Amygdala (tissue), 56 donors: ENCODE data around the gene GADD45G.

Experiments
- DNase-seq, 56 donors: peaks; one replicate each; lab custom pipeline; 2025; lab: John Stamatoyannopoulos, UW

Gene GADD45G, protein sequence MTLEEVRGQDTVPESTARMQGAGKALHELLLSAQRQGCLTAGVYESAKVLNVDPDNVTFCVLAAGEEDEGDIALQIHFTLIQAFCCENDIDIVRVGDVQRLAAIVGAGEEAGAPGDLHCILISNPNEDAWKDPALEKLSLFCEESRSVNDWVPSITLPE

DNA sequence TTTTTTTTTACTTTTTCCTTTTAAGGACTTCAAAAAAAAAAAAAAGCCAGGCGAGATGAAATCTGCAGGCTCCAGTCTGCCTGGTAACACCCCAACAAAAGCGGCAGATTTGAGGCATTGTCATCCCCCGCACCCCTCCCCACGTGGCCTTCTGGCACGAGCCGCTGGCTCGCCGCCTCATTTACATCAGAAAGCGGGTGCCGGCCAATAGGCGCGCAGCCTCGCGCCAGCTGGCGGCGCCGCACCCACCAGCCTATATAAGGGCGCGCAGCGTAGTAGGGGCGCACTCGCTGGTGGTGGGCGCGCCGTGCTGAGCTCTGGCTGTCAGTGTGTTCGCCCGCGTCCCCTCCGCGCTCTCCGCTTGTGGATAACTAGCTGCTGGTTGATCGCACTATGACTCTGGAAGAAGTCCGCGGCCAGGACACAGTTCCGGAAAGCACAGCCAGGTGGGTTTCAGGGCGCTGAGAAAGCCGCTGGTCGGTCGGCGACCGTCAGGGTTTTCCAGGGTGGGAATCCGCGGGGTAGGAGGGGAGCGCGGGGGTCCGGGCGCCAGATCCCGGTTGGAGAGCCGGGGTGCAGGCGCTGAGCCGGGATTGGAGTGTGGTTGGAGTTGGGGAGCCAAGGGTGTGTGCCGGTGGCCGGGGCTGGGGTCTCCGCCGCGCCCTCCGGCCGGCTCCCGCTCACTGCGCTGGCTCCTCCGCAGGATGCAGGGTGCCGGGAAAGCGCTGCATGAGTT, at the start of gene GADD45G:
TSS of gene GADD45G (plus strand) at position 284 of the 736 bp plus-strand sequence. CDS start at position 394, 110 bp downstream.
- peak; percentile 32 to 96 (median 84) for DNase-seq

DNA sequence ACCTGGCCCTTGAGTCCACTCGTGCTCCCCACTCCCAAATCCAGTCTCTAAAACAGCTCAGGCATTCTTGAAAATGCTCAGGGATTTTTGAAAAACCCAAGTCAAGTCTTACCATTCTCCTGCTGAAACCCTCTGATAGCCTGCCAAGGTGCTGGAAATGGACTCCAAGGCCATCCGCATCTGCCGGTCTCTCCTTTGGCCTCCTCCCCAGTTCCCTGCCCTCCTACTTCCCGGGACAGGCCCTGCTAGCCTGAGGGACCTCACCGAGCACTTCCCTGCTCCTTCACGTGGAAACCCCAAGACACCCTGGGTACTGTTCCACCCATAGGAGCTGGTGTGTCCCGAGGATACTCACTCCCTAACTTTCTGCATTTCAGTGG, 49.8 kb upstream of the GADD45G start:
- no peak for DNase-seq

DNA sequence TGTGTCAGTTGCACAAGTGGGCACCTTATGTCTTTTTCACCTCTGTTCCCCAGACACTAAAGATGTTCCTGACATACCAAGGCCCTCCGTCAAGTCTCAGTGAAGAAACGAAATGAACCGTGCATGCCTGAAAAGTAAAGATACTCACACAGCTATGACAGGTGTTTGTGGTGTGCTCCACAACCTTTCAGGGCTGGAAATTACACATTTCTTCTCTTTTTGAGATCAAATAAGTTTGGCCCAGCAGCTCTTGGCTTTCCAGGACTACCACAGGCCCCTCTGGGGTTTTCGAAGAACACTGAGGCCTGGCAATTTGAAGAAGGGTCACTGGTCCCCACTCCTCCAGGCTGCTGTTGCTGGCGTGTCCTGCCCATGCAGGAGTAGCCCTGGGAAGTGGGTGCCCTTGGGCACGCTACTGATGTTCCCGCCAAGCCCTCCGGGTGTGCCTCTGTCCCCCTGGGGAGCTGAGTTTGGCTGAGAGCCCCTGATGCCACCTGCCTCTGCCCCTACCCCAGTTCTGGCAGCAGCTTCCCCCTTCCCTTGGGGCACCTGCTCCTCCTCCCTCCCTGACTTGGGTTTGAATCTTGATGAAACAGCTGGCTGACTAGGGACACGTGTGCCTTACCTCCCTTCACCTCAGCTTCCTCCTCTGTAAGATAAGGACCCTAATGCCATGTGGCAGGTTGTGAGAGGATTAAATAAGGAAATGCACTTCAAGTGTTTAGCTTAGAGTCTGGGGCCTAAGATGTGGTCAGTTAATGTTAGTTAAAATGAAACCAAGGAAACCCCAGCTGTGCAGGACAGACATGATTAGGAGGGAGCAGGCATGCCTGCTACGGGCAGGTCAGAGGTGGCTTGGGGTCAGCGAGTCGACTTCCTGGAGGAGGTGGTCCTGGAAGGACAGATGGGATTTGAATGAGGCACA, 49.1 kb upstream of the GADD45G start:
- no peak for DNase-seq

DNA sequence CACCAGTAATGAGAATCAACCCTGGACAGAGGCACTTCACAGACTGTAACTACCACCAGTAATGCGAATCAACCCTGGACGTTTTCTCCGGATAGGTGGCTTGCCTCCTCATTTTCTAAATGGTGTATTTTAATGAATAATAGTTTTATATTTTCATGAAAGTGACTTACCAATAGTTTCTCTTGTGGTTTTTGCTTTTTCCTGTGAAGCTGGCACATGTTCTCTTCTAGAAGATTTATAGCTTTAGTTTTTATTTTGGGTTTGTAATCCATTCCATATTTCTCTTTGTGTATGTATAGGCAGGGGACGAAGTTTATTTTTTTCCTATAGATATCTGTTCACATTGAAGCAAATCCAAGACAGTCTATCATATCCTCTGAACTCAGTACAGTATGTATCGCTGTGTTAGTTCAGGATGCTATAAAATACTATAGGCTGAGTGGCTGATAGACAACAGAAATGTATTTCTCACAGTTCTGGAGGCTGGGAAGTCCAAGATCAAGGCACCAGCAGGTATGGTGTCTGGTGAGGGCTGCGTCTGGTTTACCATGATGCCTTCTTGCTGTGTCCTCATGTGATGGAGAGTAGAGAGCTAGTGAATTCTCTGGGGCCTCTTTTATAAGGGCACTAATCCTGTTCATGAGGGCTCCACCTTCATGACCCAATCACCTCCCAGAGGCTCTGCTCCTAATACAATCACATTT, 46.5 kb upstream of the GADD45G start:
- no peak for DNase-seq

DNA sequence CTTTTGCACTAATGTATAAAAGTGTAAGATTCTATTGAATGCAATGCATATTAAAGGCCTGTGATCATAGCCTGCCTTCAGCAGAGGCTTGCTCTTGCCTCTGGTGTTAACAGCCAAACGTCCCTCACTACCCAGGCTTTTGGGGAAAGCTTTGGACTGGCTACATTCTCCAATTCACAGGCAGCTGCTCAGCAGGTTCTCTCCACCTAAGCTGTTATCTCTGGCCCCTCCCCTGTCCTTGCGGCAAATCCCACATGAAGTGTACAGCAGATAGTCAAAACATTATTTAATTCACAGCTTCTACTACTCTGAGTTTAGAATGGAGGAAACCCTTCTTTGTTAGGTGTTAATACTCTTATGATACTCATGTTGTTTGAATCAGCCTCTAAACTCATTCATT, 45.9 kb upstream of the GADD45G start:
- no peak for DNase-seq

DNA sequence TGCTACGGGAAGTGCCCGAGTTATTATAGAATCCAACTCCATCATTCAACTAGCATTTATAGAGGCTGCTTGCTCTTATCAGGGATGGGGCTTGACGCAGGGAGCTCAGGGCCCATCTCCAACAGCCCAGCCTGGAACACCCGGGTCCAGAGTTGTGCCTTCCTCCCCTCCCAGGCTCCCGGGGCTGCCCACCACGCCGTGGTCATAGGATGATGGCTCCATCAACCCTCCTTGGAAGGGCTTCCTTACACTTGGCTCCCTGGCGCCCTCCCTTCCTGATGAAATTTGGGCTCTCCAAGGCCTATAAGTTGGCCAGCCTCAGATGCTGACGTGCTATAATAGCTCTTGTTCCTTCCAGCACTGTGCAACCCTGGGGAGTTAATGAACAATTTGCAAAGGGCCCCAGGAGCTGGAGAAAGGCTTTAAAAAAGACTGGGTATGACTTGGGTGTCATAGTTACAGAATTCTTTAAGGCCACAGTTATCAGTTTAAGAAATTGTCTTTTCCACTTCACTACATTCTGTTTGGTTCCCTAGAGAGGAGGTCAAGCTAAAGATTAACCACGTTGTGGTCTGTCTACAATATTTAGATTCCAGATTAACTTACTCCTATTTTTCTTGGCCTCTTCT, 42.5 kb upstream of the GADD45G start:
- DNase-seq = no peak

DNA sequence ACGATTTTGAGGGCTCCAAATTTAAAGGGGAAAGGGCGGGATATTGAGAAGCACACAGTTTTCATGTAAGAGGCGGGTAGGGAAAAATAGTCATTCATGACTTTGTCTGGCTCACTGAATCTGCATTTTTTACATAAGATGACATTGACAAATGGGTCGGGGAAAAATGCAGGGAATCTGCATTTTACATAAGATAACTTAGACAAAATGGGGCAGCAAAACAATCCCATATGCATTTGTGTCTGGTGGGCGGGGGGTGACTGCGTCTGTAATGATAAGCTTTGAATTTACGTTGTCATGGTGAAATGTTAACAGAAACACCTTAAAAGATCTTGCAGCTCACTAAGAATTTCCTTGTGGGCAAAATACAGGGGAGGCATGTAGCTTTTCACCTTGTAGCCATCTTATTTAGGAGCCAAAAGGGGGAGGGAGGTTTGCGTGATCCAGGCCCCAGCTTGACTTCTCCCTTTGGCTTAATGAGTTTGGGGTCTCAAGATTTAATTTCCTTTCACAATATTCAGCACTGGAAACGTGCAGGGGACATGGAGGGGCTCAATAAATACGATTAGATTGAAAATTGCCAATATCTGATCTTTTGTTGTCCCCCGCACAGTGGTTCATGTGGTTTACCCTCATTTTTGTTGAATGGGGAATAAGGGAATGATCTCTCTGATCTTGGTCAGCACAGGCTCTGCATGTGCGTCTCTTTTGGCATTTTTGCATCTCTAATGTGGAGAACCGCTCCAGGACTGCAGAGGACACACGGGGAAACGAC, 41.1 kb upstream of the GADD45G start:
- DNase-seq = no peak

DNA sequence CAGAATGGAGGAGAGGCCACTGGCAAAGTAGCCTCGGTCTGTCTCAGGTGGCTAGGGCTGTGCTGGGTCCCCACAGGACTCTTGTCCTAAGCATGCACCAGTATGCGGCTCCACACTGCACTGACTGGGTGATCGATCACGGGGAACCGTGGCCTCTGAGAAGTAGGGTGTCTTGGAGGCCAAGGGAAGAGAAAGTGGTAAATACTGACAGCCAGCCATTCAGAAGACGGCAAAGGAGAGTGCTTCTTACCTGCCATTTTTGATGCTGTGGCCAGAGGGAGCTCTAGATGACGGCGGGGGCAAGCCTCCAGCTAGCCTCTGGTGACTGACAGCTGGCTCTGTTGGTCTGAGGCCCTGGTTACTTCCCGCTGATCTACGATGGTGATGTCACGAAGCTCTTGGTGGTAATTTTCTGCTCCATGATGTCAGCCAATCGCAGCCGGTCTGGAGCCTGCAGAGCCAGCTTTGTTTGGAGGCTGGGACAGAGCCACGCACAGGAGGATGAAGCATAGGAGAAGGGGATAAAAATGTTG, 40.4 kb upstream of the GADD45G start:
- DNase-seq = peak in 6 of 56 donors; percentile 11 to 34 (median 16)

DNA sequence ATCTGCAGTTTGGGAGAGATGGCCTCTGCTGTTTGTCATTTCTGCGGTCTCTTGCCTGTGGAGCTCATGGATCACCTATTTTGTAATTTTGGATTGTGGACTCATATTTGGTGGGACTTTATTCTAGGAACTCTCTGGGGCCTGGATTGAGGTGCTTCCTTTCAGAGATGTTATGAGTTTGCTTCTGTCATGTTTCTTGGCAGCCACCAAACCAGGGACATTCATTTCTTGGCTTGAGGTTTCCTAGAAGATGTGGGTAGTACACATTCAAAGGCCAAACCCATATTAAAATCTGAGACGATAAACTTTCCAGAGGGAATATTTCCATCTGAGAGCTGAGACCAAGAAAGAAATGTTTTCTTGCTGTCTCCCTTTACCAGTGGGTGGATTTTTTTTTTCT, 37.2 kb upstream of the GADD45G start:
- DNase-seq = no peak

DNA sequence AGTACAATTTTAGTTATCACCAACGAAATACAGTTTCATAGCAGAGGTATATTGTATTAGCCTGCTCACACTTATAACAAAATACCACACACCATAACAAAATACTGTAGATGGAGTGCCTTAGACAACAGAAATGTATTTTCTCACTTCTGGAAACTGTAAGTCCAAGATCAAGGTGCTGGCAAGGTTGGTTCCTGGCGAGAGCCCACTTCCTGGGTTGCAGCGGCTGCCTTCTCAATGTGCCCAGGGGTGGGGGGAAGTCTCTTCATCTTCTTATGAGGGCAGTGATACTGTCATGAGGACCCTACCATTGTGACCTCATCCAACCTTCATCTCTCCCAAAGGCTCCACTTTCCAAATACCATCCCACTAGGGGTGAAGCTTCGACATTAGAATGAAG, 30.5 kb upstream of the GADD45G start:
- no peak for DNase-seq

DNA sequence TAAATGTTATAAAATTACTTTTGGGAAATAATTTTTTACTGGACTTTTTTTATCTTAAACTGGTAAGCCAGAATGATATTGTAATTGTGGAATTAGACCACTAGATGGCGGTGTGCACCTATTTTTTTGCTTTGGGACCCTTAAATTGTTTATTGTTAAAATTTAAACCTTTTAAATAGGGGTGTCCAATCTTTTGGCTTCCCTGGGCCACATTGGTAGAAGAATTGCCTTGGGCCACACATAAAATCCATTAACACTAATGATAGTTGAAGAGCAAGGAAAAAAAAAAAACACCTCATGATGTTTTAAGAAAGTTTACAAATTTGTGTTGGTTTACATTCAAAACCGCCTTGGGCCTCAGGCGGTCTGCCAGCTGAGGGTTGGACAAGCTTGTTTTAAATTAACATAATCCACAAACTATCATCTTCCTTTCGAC, 28.4 kb upstream of the GADD45G start:
- DNase-seq = peak in 2 of 56 donors; percentile 8 to 33

DNA sequence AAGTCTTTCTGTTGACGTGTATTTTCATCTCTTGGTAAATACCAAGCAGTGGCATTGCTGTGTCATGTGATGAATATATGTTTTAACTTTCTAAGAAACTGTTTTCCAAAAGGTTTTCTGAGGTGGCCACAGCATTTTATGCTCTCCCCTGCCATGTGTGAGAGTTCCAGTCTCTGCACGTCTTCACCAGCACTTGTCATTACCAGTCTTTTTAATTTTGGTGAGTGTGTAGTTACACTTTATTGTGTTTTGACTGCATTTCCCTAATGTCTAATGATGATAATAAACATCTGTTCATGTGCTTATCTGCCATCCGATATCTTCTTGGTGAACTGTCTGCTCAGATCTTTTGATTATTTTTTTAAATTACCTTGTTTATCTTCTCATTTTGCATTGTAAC, 27.4 kb upstream of the GADD45G start:
- DNase-seq = no peak

DNA sequence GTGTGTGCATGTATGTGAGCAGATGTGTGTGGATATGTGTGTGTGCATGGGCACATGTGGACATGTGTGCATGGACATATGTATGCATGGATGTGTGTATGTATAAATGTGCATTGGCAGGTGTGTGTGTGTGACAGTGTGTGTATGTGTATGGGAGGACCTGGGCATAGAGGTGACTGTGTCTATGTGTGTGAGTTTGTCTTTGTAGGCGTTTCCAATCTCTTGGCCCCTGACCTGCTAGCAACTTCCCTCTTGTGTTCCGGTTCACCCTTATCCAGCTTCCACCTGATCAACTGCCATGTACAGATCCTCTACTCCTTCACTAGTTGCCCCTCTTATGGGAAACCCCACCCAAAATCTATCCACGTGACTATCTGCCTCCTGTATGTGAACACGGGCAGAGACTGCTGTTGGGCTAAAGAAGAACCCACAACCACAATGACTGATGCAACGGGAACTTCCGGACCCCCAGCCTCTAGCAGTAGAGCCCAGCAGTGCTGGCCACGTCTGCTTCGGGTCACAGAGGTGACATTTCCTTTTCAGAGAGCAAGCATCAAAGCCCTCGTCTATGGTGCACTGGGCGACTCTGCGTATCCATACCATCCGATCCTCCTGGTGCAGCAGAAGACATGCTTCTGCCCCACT, 24.9 kb upstream of the GADD45G start:
- DNase-seq = no peak

DNA sequence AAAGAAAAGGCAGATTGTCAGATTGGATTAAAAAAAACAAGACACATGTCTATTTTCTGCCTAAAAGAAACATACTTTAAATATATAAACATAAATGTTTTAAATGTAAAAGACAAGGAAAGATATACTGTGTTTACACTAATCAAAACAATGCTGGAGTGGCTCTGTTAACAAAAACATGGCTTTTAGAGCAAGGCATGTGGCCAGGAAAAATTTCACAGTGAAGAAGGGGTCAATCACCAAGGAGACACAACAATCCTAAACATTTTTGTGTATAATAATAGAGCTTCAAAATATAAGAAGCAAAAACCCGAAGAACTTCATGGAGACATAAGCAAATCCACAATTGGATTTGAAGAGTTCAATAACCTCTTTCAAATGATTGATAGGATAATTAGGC, 18.5 kb upstream of the GADD45G start:
- no peak for DNase-seq

DNA sequence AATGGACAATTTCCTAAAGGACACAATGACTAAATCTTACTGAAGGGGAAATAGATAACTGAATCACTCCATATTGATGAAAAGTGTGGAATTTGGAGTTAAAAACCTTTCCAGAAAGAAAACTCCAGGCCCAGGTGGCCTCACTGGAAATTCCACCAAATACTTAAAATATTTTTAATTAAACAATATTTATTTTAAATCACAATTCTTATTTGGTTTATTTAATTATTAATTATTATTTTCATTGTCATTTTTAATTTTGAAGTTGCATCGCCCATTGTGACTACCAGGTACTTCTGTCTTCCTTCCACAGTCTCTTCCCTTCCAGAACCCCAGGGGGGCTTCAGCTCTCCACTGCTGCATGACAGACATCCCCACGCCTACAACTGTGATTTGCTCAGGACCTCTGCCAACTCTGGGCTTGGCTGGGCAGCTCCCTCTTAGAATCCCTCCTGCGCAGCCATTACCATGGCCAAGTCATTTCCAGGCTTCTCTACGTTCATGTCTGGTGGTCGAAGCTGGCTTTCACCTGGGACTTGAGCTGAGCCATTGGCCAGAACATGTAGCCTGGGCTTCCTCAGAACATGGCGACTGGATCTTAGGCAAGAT, 16.4 kb upstream of the GADD45G start:
- no peak for DNase-seq

DNA sequence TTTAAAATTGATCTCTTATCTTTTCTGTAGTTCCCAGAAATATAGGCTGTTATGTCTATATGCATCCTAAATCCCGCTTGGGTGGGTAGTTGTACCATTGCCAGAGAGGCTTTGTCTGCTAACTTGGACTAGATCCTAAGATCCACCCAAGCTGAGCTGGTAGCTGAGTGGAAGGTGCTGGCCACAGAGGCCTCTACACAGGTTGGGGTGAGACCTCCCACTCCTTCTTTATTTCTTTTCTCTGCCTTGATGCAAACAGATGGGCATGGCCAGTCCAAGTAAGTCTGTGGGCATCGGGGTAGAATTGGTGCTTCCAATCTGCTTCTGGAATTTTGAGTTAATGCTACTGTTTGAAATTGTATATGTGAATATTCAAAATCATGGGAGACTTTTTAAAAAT, 14.4 kb upstream of the GADD45G start:
- DNase-seq = no peak

DNA sequence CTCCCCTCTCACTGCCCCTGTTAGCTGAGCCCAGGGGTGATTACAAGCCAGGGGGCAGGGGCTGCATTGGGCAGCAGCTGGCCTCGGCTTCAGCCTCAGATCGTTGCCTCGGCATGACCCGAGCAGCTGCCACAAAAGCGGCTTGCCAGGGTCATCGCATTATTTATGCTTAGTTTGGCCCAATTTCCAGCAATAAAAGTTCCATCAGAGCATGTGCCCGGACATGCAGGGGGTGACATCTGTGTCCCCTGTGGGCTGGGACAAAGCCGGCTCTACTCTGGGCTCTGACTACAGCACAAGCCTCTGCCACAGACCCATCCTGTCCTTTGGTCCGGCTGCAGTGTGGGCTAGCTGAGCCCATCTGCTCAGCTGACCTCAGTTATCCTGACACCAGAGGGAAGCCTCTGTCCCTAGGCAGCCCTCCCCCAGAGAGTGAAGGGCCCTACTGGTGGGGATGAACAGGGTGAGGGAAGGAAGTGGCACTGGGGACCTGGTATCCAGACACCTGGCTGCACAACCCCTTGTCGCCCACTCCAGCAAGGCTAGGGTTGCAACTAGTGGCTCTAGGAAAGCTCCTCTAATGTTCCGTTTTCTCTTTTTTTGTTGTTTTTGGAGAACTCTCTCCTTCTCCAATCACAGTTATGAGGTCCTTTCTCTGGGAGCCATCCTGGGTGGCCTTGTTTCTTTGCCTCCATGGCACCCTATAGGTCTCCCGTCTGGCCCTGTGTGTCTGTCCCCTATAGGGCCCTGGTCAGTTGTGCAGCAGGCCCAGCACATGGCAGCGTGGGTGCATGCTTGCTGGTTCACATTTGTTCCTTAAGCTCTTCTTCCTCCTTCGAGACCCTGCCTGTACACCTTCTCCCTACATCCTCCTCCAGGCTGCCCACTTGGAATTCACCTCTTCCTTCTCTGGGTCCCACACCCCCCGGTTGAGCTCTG, 13.3 kb upstream of the GADD45G start:
- DNase-seq = no peak
